HFF-Myc (cell line): ENCODE results near the gene LMF2.

ENCODE experiments used
- DNase-seq: peaks from one replicate; pipeline ENCODE4 v3.0.0-alpha.2; 2011; ENCODE audit warnings: low read depth; ENCODE audit errors: extremely low read depth
- H3K4me3 ChIP-seq: replicated peaks from 2 replicates; pipeline ENCODE4 v1.5.1; 2011; ENCODE audit warnings: low read depth, mild to moderate bottlenecking, control low read depth, low read length
- CTCF ChIP-seq: IDR thresholded peaks from 2 replicates; pipeline ENCODE4 v1.5.1; 2012; ENCODE audit warnings: mild to moderate bottlenecking, low read depth, low read length, control low read depth; ENCODE audit errors: missing control alignments

Gene LMF2

GRCh38 chr22:50529416-50529896 lies 22.0 kb upstream of the LMF2 start:
- peak overlapping the region; percentile 43 for H3K4me3 ChIP-seq
- no peak for DNase-seq
- TF ChIP-seq CTCF, result no peak

DNA sequence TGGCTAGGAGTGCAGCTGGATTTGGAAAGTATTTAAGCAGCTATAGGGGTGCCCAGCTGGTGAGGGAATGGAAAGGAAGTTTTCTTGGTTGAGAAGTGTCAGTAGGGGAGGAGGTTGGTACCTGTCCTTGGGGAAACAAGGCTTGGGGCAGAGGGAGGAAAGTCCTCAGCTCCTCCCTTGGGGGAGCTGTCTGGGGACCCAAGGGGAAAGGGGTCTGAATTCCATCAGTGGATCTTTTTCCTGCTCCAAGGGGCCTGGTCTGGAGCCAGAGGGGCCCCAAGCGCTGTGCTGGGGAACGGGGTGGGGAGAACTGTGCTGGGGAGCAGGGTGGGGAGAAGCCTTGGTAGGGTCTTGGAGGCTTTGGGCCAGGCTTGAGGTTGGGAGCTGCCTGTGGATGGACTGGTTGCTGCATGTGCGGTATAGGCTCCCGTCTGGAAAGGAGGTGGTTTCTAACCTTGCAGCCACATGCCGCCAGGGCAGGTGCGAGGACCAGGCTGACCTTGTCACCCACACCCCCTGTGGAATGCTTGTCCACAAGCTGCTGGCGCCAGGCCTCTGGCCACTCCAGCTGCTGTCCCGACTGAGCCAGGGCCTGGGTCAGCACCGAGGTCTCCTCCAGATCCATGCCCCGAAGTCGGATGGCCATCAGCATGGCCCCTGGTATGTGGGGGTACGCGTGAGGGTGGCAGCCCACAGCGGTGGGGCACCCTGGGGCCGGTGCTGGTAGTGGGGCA lies 21.3 kb upstream of the LMF2 start:
- DNase-seq, result no peak
- TF ChIP-seq CTCF, result no peak
- H3K4me3 ChIP-seq, result peak overlapping the region; percentile 43

GRCh38 chr22:50527921-50528681 lies 20.6 kb upstream of the LMF2 start:
- no peak for TF ChIP-seq CTCF
- H3K4me3 ChIP-seq, result no peak overlapping the region
- no peak for DNase-seq

DNA sequence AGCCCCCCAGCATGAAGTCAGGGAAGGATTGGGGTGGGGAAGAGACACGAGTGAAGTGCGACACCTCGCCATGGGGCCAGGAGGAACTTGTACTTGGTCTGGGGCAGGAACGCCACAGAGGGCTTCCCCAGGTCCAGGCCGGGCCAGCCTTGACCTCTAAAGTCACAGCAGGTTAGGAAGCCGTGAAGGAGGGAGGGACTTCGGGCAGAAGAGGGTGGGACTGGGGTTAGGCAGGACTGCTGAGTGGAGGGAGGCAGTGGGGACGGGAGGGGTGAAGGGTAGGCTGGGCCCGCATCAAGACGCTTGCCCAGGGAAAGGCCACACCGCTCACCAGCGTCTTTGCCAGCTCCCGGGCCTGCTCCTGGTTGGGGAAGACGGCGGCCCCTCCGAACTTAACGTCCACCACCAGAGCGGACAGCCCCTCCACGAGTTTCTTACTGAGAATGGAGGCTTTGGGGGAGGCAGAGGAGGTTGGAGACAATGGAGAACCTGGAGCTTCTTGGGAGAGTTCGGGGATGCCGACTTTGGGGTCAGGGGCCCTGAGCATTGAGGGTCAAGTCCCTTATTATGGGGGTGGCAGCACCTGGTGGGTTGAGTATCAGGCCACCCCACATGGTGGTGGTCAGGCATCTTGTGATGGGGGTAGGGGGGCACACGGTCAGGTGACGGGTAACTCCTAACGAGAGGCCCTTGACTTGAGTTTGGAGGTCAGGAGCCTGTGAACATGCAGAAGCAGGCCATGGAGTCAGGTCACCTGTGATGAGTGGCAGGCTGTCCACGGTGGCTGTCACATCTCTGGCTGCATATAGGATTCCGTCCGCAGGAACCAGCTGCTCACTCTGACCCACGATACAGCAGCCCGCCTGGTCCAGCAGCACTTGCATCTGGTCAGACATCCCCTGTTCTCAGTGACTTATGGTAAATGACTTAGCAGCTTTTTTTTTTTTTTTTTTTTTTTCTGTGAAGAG lies 19.6 kb upstream of the LMF2 start:
- no peak for DNase-seq
- H3K4me3 ChIP-seq, result peak overlapping the region; percentile 78
- no peak for TF ChIP-seq CTCF

- TF ChIP-seq CTCF, result peak; percentile 29
- peak overlapping the region; percentile 78 for H3K4me3 ChIP-seq
- DNase-seq, result no peak
Measured at GRCh38 chr22:50526108-50526833, 18.8 kb upstream of the LMF2 start.

DNA sequence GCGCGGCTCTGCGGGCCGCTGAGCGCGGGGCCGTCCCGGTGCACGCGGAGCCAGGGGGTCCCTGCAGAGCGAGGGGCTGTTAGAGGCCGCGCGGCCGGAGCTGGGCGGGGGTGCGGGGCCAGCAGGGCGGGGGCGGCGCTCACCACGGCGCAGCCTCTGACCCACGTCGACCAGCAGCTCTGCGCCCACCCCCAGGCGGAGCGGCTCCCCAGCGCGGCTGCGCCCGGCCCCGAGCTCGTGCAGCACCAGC lies 18.3 kb upstream of the LMF2 start:
- no peak for TF ChIP-seq CTCF
- H3K4me3 ChIP-seq, result peak overlapping the region; percentile 78
- no peak for DNase-seq
